ENCODE results near the gene IGF1R. TPM values are rescaled to one million over a fixed set of nuclear protein-coding genes. Genes with fewer than 3 reads are reported as not detected.

The IGF1R gene
- total and polyA plus RNA-seq, 2 of the 8 experiments (the other 6 are each of a cell fraction or from before 2014, with no cell fraction given) = 32.9 to 109 TPM

GRCh38 chr15:98715890-98716443 is 67.6 kb downstream of the IGF1R start (continued):
- TF ChIP-seq BRCA1 (IDR thresholded peaks at IDR 0.05; ENCODE audit: low read depth, low read length) (no peak), POLR2A (IDR thresholded peaks at IDR 0.05; ENCODE audit: control extremely low read depth in 1 of 2, low read depth in 2 of 2, low read length in 2 of 2) (no peak), TAF1 (IDR thresholded peaks at IDR 0.05; ENCODE audit: low read depth, low read length) (no peak), CTCF (IDR thresholded peaks at IDR 0.05; ENCODE audit: control extremely low read depth in 1 of 3, insufficient read depth in 1 of 3, low read depth in 1 of 3, low read length in 3 of 3) (no peak), CHD7 (IDR thresholded peaks at IDR 0.05; ENCODE audit: insufficient replicate concordance, low read length) (no peak), ATF2 (IDR thresholded peaks at IDR 0.05; ENCODE audit: low read length) (no peak)
